Measurements from ENCODE around the gene TPP1. TPM values are rescaled to one million over a fixed set of nuclear protein-coding genes. Genes with fewer than 3 reads are reported as not detected.

The TPP1 gene
- total RNA-seq, 1 donor from 2014 or later = 72.4 TPM

GRCh38 chr11:6571434-6572008 lies 47.7 kb downstream of the TPP1 start:
- TF ChIP-seq, protein P1, sequence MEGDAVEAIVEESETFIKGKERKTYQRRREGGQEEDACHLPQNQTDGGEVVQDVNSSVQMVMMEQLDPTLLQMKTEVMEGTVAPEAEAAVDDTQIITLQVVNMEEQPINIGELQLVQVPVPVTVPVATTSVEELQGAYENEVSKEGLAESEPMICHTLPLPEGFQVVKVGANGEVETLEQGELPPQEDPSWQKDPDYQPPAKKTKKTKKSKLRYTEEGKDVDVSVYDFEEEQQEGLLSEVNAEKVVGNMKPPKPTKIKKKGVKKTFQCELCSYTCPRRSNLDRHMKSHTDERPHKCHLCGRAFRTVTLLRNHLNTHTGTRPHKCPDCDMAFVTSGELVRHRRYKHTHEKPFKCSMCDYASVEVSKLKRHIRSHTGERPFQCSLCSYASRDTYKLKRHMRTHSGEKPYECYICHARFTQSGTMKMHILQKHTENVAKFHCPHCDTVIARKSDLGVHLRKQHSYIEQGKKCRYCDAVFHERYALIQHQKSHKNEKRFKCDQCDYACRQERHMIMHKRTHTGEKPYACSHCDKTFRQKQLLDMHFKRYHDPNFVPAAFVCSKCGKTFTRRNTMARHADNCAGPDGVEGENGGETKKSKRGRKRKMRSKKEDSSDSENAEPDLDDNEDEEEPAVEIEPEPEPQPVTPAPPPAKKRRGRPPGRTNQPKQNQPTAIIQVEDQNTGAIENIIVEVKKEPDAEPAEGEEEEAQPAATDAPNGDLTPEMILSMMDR (IDR thresholded peaks at IDR 0.05; ENCODE audit: insufficient read depth, low read length, poor library complexity, severe bottlenecking) = no peak
- H3K36me3 ChIP-seq (ENCODE audit: control insufficient read depth, insufficient read depth, low read length) = no peaks in the 10 kb centered on the region
- no peak for DNase-seq (ENCODE audit: low read depth)
- no peak overlapping the region for H3K4me3 ChIP-seq (ENCODE audit: low read depth, low read length)
- H3K27me3 ChIP-seq (ENCODE audit: control insufficient read depth, insufficient read depth, low read length) = peaks cover 13% of the 10 kb centered on the region

DNA sequence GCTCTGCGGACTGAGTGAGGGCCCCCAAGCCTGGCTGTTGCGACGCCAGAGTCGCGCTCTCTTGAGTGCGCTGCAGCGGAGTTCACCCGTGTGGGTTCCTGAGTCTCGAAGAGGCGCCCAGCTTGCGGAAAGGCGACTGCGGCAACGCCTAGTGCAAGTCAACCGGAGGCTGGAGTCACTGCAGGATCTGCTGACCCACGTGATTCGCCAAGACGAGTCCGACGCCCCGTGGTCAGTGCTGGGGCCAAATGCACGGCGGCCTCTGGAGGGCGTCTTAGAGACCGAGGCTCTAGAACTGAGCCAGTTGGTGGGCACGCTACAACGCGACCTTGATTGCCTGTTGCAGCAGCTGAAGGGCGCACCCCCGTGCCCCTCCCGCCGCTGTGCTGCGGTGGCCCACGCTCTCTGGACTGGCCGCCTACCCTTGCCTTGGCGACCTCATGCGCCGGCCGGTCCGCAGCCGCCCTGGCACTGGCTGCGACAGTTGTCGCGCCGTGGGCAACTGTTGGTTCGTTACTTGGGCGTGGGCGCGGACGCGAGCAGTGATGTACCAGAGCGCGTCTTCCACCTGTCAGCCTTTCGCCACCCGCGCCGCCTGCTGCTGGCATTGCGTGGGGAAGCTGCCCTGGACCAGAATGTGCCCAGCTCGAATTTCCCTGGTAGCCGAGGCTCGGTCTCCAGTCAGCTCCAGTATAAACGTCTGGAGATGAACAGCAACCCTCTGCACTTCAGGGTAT lies 48.4 kb downstream of the TPP1 start:
- Histone ChIP-seq H3K27me3 (ENCODE audit: control insufficient read depth, insufficient read depth, low read length) (peaks cover 13% of the 10 kb centered on the region), H3K4me3 (ENCODE audit: low read depth, low read length) (no peak overlapping the region), H3K36me3 (ENCODE audit: control insufficient read depth, insufficient read depth, low read length) (no peaks in the 10 kb centered on the region)
- no peak for DNase-seq (ENCODE audit: low read depth)
- TF ChIP-seq, protein P1 (IDR thresholded peaks at IDR 0.05; ENCODE audit: insufficient read depth, low read length, poor library complexity, severe bottlenecking) = peak; percentile 13

GRCh38 chr11:6569706-6570105 lies 49.5 kb downstream of the TPP1 start:
- Histone ChIP-seq H3K36me3 (ENCODE audit: control insufficient read depth, insufficient read depth, low read length) (no peaks in the 10 kb centered on the region), H3K27me3 (ENCODE audit: control insufficient read depth, insufficient read depth, low read length) (peaks cover 13% of the 10 kb centered on the region), H3K4me3 (ENCODE audit: low read depth, low read length) (no peak overlapping the region)
- TF ChIP-seq, protein P1 (IDR thresholded peaks at IDR 0.05; ENCODE audit: insufficient read depth, low read length, poor library complexity, severe bottlenecking) = no peak
- no peak for DNase-seq (ENCODE audit: low read depth)

DNA sequence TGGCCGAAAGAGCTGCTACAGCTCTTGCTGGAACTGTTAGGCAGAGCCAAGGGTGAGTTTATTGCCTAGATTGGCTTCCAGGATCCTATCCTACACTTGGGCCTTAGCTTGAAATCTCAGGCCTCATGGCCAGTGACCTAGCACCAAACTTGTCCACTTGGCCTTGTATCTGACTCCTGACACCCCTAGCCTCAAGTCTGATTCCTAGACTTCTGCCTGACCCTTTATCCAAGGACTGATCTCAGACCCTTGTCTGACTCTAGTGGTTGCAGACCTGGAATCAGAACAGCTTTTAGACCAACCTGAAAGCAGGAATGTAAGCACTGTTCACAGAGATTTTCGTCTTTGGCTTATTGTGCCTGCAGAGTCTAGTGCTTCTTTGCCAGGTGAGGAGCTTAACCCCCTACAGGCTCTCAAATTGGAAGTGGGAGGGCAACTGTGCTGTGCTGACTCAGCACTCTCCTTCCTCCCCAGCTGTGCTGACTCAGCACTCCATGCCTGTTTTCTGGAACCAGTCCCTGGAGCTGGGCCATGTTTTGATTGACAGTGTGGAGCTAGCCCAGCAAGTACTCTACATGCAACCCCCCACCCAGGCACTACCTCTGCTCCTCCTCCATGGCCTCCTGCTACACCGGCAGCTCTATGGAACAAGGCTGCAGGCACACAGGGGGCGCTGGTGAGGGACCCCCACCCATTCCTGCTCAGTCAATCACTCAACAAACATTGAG lies 50.9 kb downstream of the TPP1 start:
- no peaks in the 10 kb centered on the region for H3K36me3 ChIP-seq (ENCODE audit: control insufficient read depth, insufficient read depth, low read length)
- peaks cover 13% of the 10 kb centered on the region for H3K27me3 ChIP-seq (ENCODE audit: control insufficient read depth, insufficient read depth, low read length)
- TF ChIP-seq, protein P1 (IDR thresholded peaks at IDR 0.05; ENCODE audit: insufficient read depth, low read length, poor library complexity, severe bottlenecking) = peak; percentile 15
- no peak overlapping the region for H3K4me3 ChIP-seq (ENCODE audit: low read depth, low read length)
- peak; percentile 19 for DNase-seq (ENCODE audit: low read depth)

DNA sequence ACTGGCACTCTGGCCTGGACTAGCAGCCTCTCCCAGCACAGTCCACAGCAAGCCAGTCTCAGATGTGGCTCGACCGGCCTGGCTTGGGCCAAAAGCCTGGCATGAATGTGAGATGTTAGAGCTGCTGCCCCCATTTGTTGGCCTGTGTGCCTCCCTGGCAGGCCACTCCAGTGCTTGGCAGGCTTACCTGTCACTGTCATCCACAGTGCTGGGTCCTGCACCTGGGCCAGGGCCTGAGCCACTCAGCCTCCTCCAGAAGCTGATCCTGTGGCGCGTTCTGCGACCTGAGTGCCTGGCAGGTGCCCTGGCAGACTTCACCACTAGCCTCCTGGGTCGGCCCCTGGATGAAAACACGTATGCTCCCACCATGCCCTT lies 51.9 kb downstream of the TPP1 start:
- TF ChIP-seq, protein P1 (IDR thresholded peaks at IDR 0.05; ENCODE audit: insufficient read depth, low read length, poor library complexity, severe bottlenecking) = no peak
- H3K4me3 ChIP-seq (ENCODE audit: low read depth, low read length) = no peak overlapping the region
- H3K36me3 ChIP-seq (ENCODE audit: control insufficient read depth, insufficient read depth, low read length) = no peaks in the 10 kb centered on the region
- peaks cover 13% of the 10 kb centered on the region for H3K27me3 ChIP-seq (ENCODE audit: control insufficient read depth, insufficient read depth, low read length)
- no peak for DNase-seq (ENCODE audit: low read depth)
